ENCODE measurements around the gene DOCK2. TPM values are rescaled to one million over a fixed set of nuclear protein-coding genes. Genes with fewer than 3 reads are reported as not detected.

DOCK2 gene
- total RNA-seq, 1 experiment from 2014 or later = 1.4 TPM

- in situ Hi-C loops (cut with HindIII; ENCODE audit: low pct_unique_long_range_greater_than_20kb, low sequenced_read_pairs) = no loop called here
- TF ChIP-seq SIN3A (IDR thresholded peaks at IDR 0.05; ENCODE audit: borderline replicate concordance, insufficient read depth, low read depth, low read length) = no peak
- TF ChIP-seq TCF7L2 (IDR thresholded peaks at IDR 0.05; ENCODE audit: low read depth, low read length) = no peak
- TF ChIP-seq POLR2AphosphoS5 (IDR thresholded peaks at IDR 0.05; ENCODE audit: low read depth, low read length) = no peak
- peak overlapping the region; percentile 80 for H3K27ac ChIP-seq (ENCODE audit: low read length)
- ChIA-PET CTCF (no interaction called here), POLR2A (no interaction called here)
- H3K27me3 ChIP-seq (ENCODE audit: control insufficient read depth, insufficient read depth, low read length) = no peaks in the 10 kb centered on the region
- H3K4me1 ChIP-seq (ENCODE audit: control insufficient read depth, insufficient read depth, low read length) = peaks cover 40% of the 10 kb centered on the region
- no peaks in the 10 kb centered on the region for H3K36me3 ChIP-seq (ENCODE audit: control insufficient read depth, insufficient read depth, low read length)
- no peaks in the 10 kb centered on the region for H3K9me3 ChIP-seq (ENCODE audit: control insufficient read depth, insufficient read depth, low read depth, low read length)
- BruUV-seq (replicated peaks) = no TSS peak
- intact Hi-C loops (cut with micrococcal nuclease; ENCODE audit: unreplicated experiment) = loop anchor here (5.0 kb wide), 1 partner anchor 63 kb away; no protein-coding TSS in a partner anchor
- ATAC-seq (peak; percentile 28; the same call in 1 of the 2 replicates), DNase-seq (ENCODE audit: low read depth, low spot score) (no peak)
- no peak overlapping the region for H3K4me3 ChIP-seq (ENCODE audit: low read depth in 2 of 2, low read length in 2 of 2)
These were observed 472.3 kb downstream of the DOCK2 start for GRCh38 chr5:170109059-170110031.

- Histone ChIP-seq H3K27me3 (ENCODE audit: control insufficient read depth, insufficient read depth, low read length) (no peaks in the 10 kb centered on the region), H3K4me3 (ENCODE audit: low read depth in 2 of 2, low read length in 2 of 2) (no peak overlapping the region), H3K36me3 (ENCODE audit: control insufficient read depth, insufficient read depth, low read length) (no peaks in the 10 kb centered on the region), H3K4me1 (ENCODE audit: control insufficient read depth, insufficient read depth, low read length) (peaks cover 34% of the 10 kb centered on the region), H3K9me3 (ENCODE audit: control insufficient read depth, insufficient read depth, low read depth, low read length) (no peaks in the 10 kb centered on the region), H3K27ac (ENCODE audit: low read length) (peak overlapping the region; percentile 80)
- in situ Hi-C loops (cut with HindIII; ENCODE audit: low pct_unique_long_range_greater_than_20kb, low sequenced_read_pairs) = no loop called here
- CTCF ChIA-PET = no interaction called here
- ATAC-seq (no peak), DNase-seq (ENCODE audit: low read depth, low spot score) (no peak)
- TF ChIP-seq CTCF (IDR thresholded peaks at IDR 0.05) = no peak
- no peak for TF ChIP-seq TCF7L2 (IDR thresholded peaks at IDR 0.05; ENCODE audit: low read depth, low read length)
- no peak for TF ChIP-seq POLR2AphosphoS5 (IDR thresholded peaks at IDR 0.05; ENCODE audit: low read depth, low read length)
- no peak for TF ChIP-seq REST (IDR thresholded peaks at IDR 0.05; ENCODE audit: insufficient read depth in 1 of 2, low read depth in 2 of 2, low read length in 1 of 2)
- TF ChIP-seq SIN3A (IDR thresholded peaks at IDR 0.05; ENCODE audit: borderline replicate concordance, insufficient read depth, low read depth, low read length) = no peak
- BruUV-seq (replicated peaks) = no TSS peak
- intact Hi-C loops (cut with micrococcal nuclease; ENCODE audit: unreplicated experiment) = loop anchor here (5.0 kb wide), 1 partner anchor 62 kb away; no protein-coding TSS in a partner anchor
- POLR2A ChIA-PET = no interaction called here
These were observed 473.5 kb downstream of the DOCK2 start for GRCh38 chr5:170110403-170111087.
